H1 (cell line): ENCODE results near the gene VAV2.

ENCODE experiments used
- ATF3 ChIP-seq: IDR thresholded peaks from 2 replicates; pipeline ENCODE4 v1.6.1; 2011; ENCODE audit warnings: low read depth, mild to moderate bottlenecking, low read length; ENCODE audit not compliant: insufficient read depth
- BRCA1 ChIP-seq: IDR thresholded peaks from 2 replicates; pipeline ENCODE4 v1.6.1; 2012; ENCODE audit warnings: low read depth, low read length, improper control_type of control experiment
- CREB1 ChIP-seq: IDR thresholded peaks from 2 replicates; pipeline ENCODE4 v1.6.1; 2012; ENCODE audit warnings: inconsistent platforms
- CTCF ChIP-seq, 3 experiments: IDR thresholded peaks; 1 replicate in 2 of 3; 2 replicates in 1 of 3; pipeline versions ENCODE4 v1.5.1 to v1.6.1; 2011; ENCODE audit warnings: low read length in 3 of 3, mild to moderate bottlenecking in 3 of 3, inconsistent platforms in 2 of 3, low read depth in 1 of 3, moderate library complexity in 1 of 3; ENCODE audit not compliant: insufficient read depth in 1 of 3; ENCODE audit errors: control extremely low read depth in 1 of 3
- EZH2 ChIP-seq: fragments of 200-600 bp; sonication (generic); IDR thresholded peaks from 2 replicates; pipeline ENCODE4 v1.7.1; 2012; ENCODE audit warnings: low read depth, mild to moderate bottlenecking, moderate library complexity, low read length, inconsistent platforms; ENCODE audit not compliant: severe bottlenecking
- GABPA ChIP-seq: IDR thresholded peaks from 2 replicates; pipeline ENCODE4 v1.6.1; 2011; ENCODE audit warnings: mild to moderate bottlenecking, low read length, moderate library complexity, borderline replicate concordance; ENCODE audit not compliant: insufficient read depth
- MAFK ChIP-seq: IDR thresholded peaks from 2 replicates; pipeline ENCODE4 v1.6.1; 2012; ENCODE audit warnings: low read depth, mild to moderate bottlenecking, improper control_type of control experiment, low read length
- RNF2 ChIP-seq: fragments of 200-900, 300-1000 bp; sonication (generic); IDR thresholded peaks from 2 replicates; pipeline ENCODE4 v1.7.1; 2016; ENCODE audit warnings: borderline replicate concordance, low read depth, mild to moderate bottlenecking, antibody characterized with exemption, low read length; ENCODE audit not compliant: poor library complexity, severe bottlenecking; ENCODE audit errors: missing control alignments
- TAF7 ChIP-seq: optimal IDR thresholded peaks from 2 replicates; pipeline ENCODE3; 2011; ENCODE audit warnings: low read depth, mild to moderate bottlenecking, inconsistent platforms, low read length, moderate library complexity, borderline replicate concordance
- TCF12 ChIP-seq: IDR thresholded peaks from 2 replicates; pipeline ENCODE4 v1.6.1; 2011; ENCODE audit warnings: low read depth, mild to moderate bottlenecking, low read length
- USF2 ChIP-seq: IDR thresholded peaks from 2 replicates; pipeline ENCODE4 v1.6.1; 2011; ENCODE audit warnings: low read length, improper control_type of control experiment

GRCh38 chr9:133914442-133915342 is 77.4 kb downstream of the VAV2 start:
- TF ChIP-seq BRCA1 (no peak), GABPA (no peak), USF2 (no peak), TAF7 (no peak), CTCF (IDR thresholded peaks at IDR 0.05; ENCODE audit: control extremely low read depth in 1 of 3, insufficient read depth in 1 of 3, low read depth in 1 of 3, low read length in 3 of 3) (no peak), CREB1 (no peak), ATF3 (no peak), MAFK (no peak), RNF2 (no peak), TCF12 (no peak), EZH2 (no peak)
